Stimulated activated naive CD8-positive, alpha-beta T cell treated with anti-CD3 and anti-CD28 coated beads, Interleukin-15, Interleukin-2, amounts not matched to agents 100 ng/mL and 50 ng/mL, for 24 hours (primary cell): Measurements from ENCODE around the gene SCMH1.
A peak's percentile ranks its signal among the peaks of the same experiment; 100 is the strongest.

Experiments
- H3K27ac Mint-ChIP-seq: one replicate; pipeline ENCODE4 v1.8.0; 2021; ENCODE audit warnings: mild to moderate bottlenecking, mixed read lengths
- H3K27me3 Mint-ChIP-seq: one replicate; pipeline ENCODE4 v1.8.0; 2021; ENCODE audit warnings: mixed read lengths
- H3K36me3 Mint-ChIP-seq: one replicate; pipeline ENCODE4 v1.8.0; 2021; ENCODE audit warnings: low read depth, mixed read lengths
- H3K4me1 Mint-ChIP-seq: one replicate; pipeline ENCODE4 v1.8.0; 2021; ENCODE audit warnings: low read depth, mixed read lengths
- H3K4me3 Mint-ChIP-seq: one replicate; pipeline ENCODE4 v1.8.0; 2021; ENCODE audit warnings: mild to moderate bottlenecking, mixed read lengths
- H3K9me3 Mint-ChIP-seq: one replicate; pipeline ENCODE4 v1.8.0; 2021; ENCODE audit warnings: mixed read lengths

Gene SCMH1

DNA sequence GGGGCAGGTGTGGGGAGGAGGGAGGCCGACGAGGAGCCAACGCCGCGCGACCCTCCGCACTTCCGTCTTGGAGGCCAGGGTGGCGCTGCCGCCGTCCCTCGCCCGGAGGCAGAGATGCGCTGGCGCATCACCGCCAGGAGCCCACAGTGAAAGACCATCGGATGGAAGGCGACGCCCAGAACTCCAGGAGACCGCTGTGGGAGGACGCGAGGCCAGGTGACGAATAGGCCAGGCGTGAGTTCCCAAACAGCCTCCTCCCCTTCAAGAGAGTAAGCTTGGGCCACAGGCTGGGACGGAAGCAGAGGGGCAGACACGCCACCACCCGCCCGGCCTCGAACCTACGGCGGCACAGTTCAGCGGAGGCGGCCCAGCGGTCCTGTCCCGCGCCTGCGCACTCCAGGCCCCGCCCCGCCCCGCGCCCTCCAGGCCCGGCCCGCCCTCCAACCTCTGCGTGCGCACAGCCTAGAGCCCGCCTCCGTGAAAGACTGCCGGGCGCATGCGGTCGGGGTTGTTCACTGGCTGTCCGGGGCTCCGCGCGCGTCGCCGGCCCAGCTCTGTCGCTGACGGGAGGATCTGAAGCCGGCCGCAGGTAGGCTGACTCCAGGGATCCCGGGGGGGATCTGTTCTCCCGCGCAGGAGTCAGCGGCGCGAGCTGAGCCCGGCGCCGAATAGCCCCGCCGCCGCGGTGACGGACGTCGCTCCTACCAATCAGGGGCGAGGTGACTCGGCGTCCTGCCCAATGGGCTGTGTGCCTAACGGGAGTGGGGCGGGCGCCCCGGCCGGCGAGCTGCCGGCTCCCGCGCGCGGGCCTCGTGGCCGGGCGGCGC, 262.7 kb downstream of the SCMH1 start, which contains the start of gene CTPS1:
Gene CTPS1 (plus strand): TSS at position 456 of the 827 bp plus-strand sequence. CDS start 3,595 bp downstream, outside the sequence.
- peaks cover 59% of the 10 kb centered on the region for H3K4me1 Mint-ChIP-seq
- no peaks in the 10 kb centered on the region for H3K9me3 Mint-ChIP-seq
- H3K36me3 Mint-ChIP-seq = peaks cover 41% of the 10 kb centered on the region
- peak within 1 kb of the TSS; percentile 98 for H3K27ac Mint-ChIP-seq
- peak within 1 kb of the TSS; percentile 95 for H3K4me3 Mint-ChIP-seq
- H3K27me3 Mint-ChIP-seq = no peaks in the 10 kb centered on the region

- peaks cover 35% of the 10 kb centered on the region for H3K36me3 Mint-ChIP-seq
- peak overlapping the region; percentile 86 for H3K4me3 Mint-ChIP-seq
- no peaks in the 10 kb centered on the region for H3K27me3 Mint-ChIP-seq
- no peaks in the 10 kb centered on the region for H3K9me3 Mint-ChIP-seq
- H3K4me1 Mint-ChIP-seq = peaks cover 54% of the 10 kb centered on the region
- peak overlapping the region; percentile 94 for H3K27ac Mint-ChIP-seq
Observed at GRCh38 chr1:40978886-40979240, 263.2 kb downstream of the SCMH1 start.

DNA sequence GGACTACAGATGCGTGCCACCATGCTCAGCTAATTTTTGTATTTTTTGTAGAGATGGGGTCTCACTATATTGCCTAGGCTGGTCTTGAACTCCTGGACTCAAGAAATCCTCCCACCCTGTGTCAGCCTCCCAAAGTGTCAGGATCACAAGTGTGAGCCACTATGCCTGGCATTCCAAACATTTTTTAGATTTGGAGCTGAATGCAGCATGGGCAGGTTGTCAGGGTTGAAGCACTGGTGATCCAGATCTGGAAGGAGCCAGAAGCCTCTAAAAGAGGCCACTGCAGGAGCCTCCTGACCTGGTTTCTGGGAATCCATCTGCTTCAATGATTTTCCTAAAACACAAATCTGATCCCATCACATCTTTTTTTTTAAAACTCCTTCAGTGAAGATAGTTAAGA, 264.4 kb downstream of the SCMH1 start:
- Mint-ChIP-seq H3K4me1 (peaks cover 42% of the 10 kb centered on the region), H3K36me3 (peaks cover 23% of the 10 kb centered on the region), H3K4me3 (peak overlapping the region; percentile 5), H3K9me3 (no peaks in the 10 kb centered on the region), H3K27ac (no peak overlapping the region), H3K27me3 (no peaks in the 10 kb centered on the region)
